GM23338 (cell line): ENCODE measurements around the gene ACSBG1. TPM values are rescaled to one million over a fixed set of nuclear protein-coding genes. Genes with fewer than 3 reads are reported as not detected.

Experiments
- ATAC-seq: fragments of 200-7000 bp; cut with Tn5 transposase; 3 replicates; pipeline ENCODE4 v1.9.1; 2020
- DNase-seq: peaks from one replicate; pipeline ENCODE4 v3.0.0-alpha.2; 2015; ENCODE audit warnings: low spot score
- H2AFZ ChIP-seq: fragments of 200-600 bp; sonication (generic); 2 replicates; pipeline ENCODE4 v1.8.0; 2016; ENCODE audit warnings: antibody characterized with exemption, mild to moderate bottlenecking, moderate library complexity
- H3F3A ChIP-seq: fragments of 200-600 bp; sonication (generic); replicated peaks from 2 replicates; pipeline ENCODE4 v1.8.0; 2017; ENCODE audit warnings: antibody characterized with exemption, mixed run types, low read depth
- H3K27ac ChIP-seq: fragments of 200-600 bp; sonication (generic); 2 replicates; pipeline ENCODE4 v1.6.1; 2016; ENCODE audit warnings: low read depth
- H3K27me3 ChIP-seq: fragments of 200-600 bp; sonication (generic); 2 replicates; pipeline ENCODE4 v1.8.0; 2016; ENCODE audit warnings: mild to moderate bottlenecking, mixed run types, moderate library complexity; ENCODE audit not compliant: insufficient read depth
- H3K36me3 ChIP-seq: fragments of 200-600 bp; sonication (generic); 2 replicates; pipeline ENCODE4 v1.8.0; 2016; ENCODE audit warnings: mild to moderate bottlenecking; ENCODE audit not compliant: insufficient read depth
- H3K4me1 ChIP-seq: fragments of 200-600 bp; sonication (generic); 2 replicates; pipeline ENCODE4 v1.8.0; 2016; ENCODE audit warnings: mild to moderate bottlenecking, moderate library complexity; ENCODE audit not compliant: insufficient read depth
- H3K4me2 ChIP-seq: fragments of 200-600 bp; sonication (generic); 2 replicates; pipeline ENCODE4 v1.7.1; 2017; ENCODE audit warnings: mixed run types
- H3K4me3 ChIP-seq: fragments of 200-600 bp; sonication (generic); 2 replicates; pipeline ENCODE4 v1.6.1; 2016; ENCODE audit warnings: mixed run types
- H3K79me2 ChIP-seq: fragments of 200-600 bp; sonication (generic); replicated peaks from 2 replicates; pipeline ENCODE4 v1.8.0; 2017; ENCODE audit warnings: mild to moderate bottlenecking; ENCODE audit not compliant: insufficient read depth
- H3K9me2 ChIP-seq: fragments of 200-600 bp; sonication (generic); 2 replicates; pipeline ENCODE4 v1.8.0; 2017; ENCODE audit not compliant: insufficient read depth
- H4K20me1 ChIP-seq: fragments of 200-600 bp; sonication (generic); replicated peaks from 2 replicates; pipeline ENCODE4 v1.8.0; 2017; ENCODE audit warnings: mild to moderate bottlenecking; ENCODE audit not compliant: insufficient read depth
- H3K27ac Mint-ChIP-seq: 2 replicates; pipeline ENCODE4 v1.8.0; 2020; ENCODE audit warnings: inconsistent platforms, mild to moderate bottlenecking, moderate library complexity, mixed read lengths
- H3K27me3 Mint-ChIP-seq: 3 replicates; pipeline ENCODE4 v1.8.0; 2022; ENCODE audit warnings: low read depth, mild to moderate bottlenecking, moderate library complexity, mixed read lengths, inconsistent platforms; ENCODE audit not compliant: insufficient read depth, poor library complexity
- H3K36me3 Mint-ChIP-seq: 3 replicates; pipeline ENCODE4 v1.8.0; 2021; ENCODE audit warnings: low read depth, mild to moderate bottlenecking, inconsistent platforms, moderate library complexity, mixed read lengths
- H3K4me1 Mint-ChIP-seq: 3 replicates; pipeline ENCODE4 v1.8.0; 2020; ENCODE audit warnings: mild to moderate bottlenecking, inconsistent platforms, mixed read lengths
- H3K4me3 Mint-ChIP-seq: 3 replicates; pipeline ENCODE4 v1.8.0; 2021; ENCODE audit warnings: moderate library complexity, mild to moderate bottlenecking, inconsistent platforms, mixed read lengths
- H3K9me3 Mint-ChIP-seq: 3 replicates; pipeline ENCODE4 v1.8.0; 2020; ENCODE audit warnings: moderate library complexity, mild to moderate bottlenecking, inconsistent platforms, mixed read lengths
- CTCF ChIP-seq, 2 experiments: fragments of 200-600 bp in 1 of 2; sonication (generic) in 1 of 2; conservative IDR thresholded peaks; 2 replicates each; pipeline versions ENCODE4 v1.5.1 to v1.6.1; 2016 to 2017; ENCODE audit warnings: antibody characterized with exemption in 2 of 2, low read depth in 2 of 2, mild to moderate bottlenecking in 2 of 2, moderate library complexity in 1 of 2
- ETS1 ChIP-seq: IDR thresholded peaks from 2 replicates; pipeline ENCODE4 v1.6.1; 2016; ENCODE audit warnings: antibody characterized with exemption
- EZH2 ChIP-seq: fragments of 200-600 bp; sonication (generic); IDR thresholded peaks from one replicate; pipeline ENCODE4 v1.8.0; 2017; ENCODE audit warnings: antibody characterized with exemption, mild to moderate bottlenecking, low read depth; ENCODE audit not compliant: unreplicated experiment
- EZH2phosphoT487 ChIP-seq: fragments of 200-600 bp; sonication (generic); IDR thresholded peaks from one replicate; pipeline ENCODE4 v1.8.1; 2018; ENCODE audit warnings: antibody characterized with exemption; ENCODE audit not compliant: unreplicated experiment
- NANOG ChIP-seq: IDR thresholded peaks from 2 replicates; pipeline ENCODE4 v1.6.1; 2016; ENCODE audit warnings: antibody characterized with exemption, borderline replicate concordance
- ZNF462 ChIP-seq: fragments of 250-450 bp; sonication (Bioruptor Pico); IDR thresholded peaks from 2 replicates; pipeline ENCODE4 v1.5.0; 2020; ENCODE audit warnings: mild to moderate bottlenecking, moderate library complexity
- polyA plus RNA-seq: library from polyadenylated mRNA; unstranded; fragments of >200 nt; fragmentation: Nextera tagmentation; extraction: Ambion mirVana; gene quantifications from 2 replicates; pipeline ENCODE4 v1.2.1, GENCODE V29; 2016
- total RNA-seq: library from RNA; depleted of rRNA; stranded (reverse); fragments of >200 nt; shearing (Covaris generic); gene quantifications from 2 replicates; pipeline ENCODE4 v1.2.3, GENCODE V29; 2014

ACSBG1 gene
- total and polyA plus RNA-seq, 2 experiments from 2014 or later: 1.9 to 10.0 TPM

GRCh38 chr15:78178064-78178463 is 56.3 kb downstream of the ACSBG1 start (continued):
- no peak for TF ChIP-seq ZNF462 (CRISPR knock-in tag)
- TF ChIP-seq EZH2: no peak
- no peak for TF ChIP-seq EZH2phosphoT487
- no peak for TF ChIP-seq ETS1

DNA sequence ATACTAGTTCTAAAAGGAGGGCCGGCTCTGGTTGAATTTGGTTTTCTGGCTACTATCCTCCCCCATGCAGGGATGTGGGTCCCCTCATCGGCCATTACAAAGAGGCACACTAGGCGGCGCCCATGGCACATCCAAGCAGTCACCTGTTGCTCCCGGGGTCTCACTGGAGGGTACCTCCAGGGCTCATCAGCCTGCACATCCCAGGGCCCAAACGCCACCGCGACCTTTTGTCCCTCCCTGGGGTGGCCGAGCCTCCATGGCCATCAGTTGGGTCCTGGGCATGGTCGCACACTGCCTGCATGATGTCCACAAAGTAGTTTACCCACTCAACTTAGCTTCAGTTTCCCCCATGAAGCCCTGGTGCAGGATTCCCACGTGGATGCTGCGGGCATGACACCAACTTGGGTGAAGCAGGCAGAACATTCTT is 56.9 kb downstream of the ACSBG1 start:
- Histone ChIP-seq H4K20me1 (peaks cover 3% of the 10 kb centered on the region; the same call in 1 of the 2 replicates), H3K27ac (no peak overlapping the region), H3F3A (no peaks in the 10 kb centered on the region)
- TF ChIP-seq NANOG (no peak), EZH2 (no peak), ZNF462 (CRISPR knock-in tag) (no peak), CTCF (conservative IDR thresholded peaks at IDR 0.05; ENCODE audit: low read depth in 2 of 2) (peak; percentile 75 to 95)

More for the DNA sequence above, 56.9 kb downstream of the ACSBG1 start:
- H3K27me3 ChIP-seq: no peaks in the 10 kb centered on the region
- H3K9me2 ChIP-seq: no peaks in the 10 kb centered on the region
- ATAC-seq: peak; percentile 96
- no peak overlapping the region for H3K4me3 ChIP-seq
- H3K4me1 ChIP-seq: no peaks in the 10 kb centered on the region
- H3K4me3 Mint-ChIP-seq: no peak overlapping the region
- H3K4me1 Mint-ChIP-seq: no peaks in the 10 kb centered on the region; the same call in 2 of the 3 replicates
- no peaks in the 10 kb centered on the region for H3K9me3 Mint-ChIP-seq
- H3K36me3 ChIP-seq: no peaks in the 10 kb centered on the region
- H3K79me2 ChIP-seq: no peaks in the 10 kb centered on the region
- H3K36me3 Mint-ChIP-seq: peaks cover 5% of the 10 kb centered on the region
- no peak overlapping the region for H3K4me2 ChIP-seq
- peaks cover 4% of the 10 kb centered on the region for H3K27me3 Mint-ChIP-seq
- no peak overlapping the region for H2AFZ ChIP-seq
- peak; percentile 89 for DNase-seq
- H3K27ac Mint-ChIP-seq: no peak overlapping the region
